Measurements from ENCODE around the gene ZBED2. TPM values are rescaled to one million over a fixed set of nuclear protein-coding genes. Genes with fewer than 3 reads are reported as not detected.
"Not testable (repeated sequence)": the region's sequence is repeated elsewhere in the genome, so short reads cannot be mapped to it uniquely, and the experiment has no call there.

Gene ZBED2
- total and polyA plus RNA-seq, 11 donors: 0.12 to 0.93 (median 0.56) TPM; not detected in 8

DNA sequence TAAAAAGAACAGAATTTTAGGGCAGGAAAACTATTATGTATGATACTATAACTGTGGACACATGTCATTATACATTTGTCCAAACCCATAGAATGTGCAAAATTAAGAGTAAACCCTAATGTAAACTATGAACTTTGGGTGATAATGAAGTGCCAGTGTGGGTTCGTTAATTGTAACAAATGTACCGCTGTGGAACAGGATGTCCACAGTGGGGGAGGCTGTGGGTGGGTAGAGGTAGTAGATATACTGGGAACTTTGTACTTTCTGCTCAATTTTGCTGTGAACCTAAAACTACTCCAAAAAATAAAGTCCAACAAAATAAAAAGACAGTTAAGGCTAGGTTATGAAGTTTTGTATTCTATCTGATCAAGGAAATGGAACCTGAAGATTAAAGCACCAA, 28.3 kb downstream of the ZBED2 start:
- no peak for DNase-seq
- Histone ChIP-seq H3K36me3 (no peaks in the 10 kb centered on the region), H3K9me3 (no peaks in the 10 kb centered on the region), H3K27me3 (peaks cover 0 to 7% (median 0%) of the 10 kb centered on the region in 9 donors), H3K27ac (no peak overlapping the region), H3K4me1 (no peaks in the 10 kb centered on the region), H3K4me3 (no peak overlapping the region)
- no peak for ATAC-seq
- WGBS, 4 donors: 45 to 57% (median 53%) methylated on average over 2 of the region's 2 CpGs
- intact Hi-C loops (cut with DNase I): no loop called here
- TF ChIP-seq CTCF (IDR thresholded peaks at IDR 0.05) (no peak), POLR2A (IDR thresholded peaks at IDR 0.05) (no peak)

- H3K4me3 ChIP-seq; intact Hi-C loops (cut with DNase I); H3K9me3 ChIP-seq; H3K27ac ChIP-seq; DNase-seq; ATAC-seq; H3K4me1 ChIP-seq; H3K36me3 ChIP-seq; H3K27me3 ChIP-seq: not testable (repeated sequence)
- WGBS, 4 donors: 91 to 98% (median 94%) methylated on average over 17 to 20 of the region's 25 CpGs
Observed at GRCh38 chr3:111561902-111562301, 33.2 kb downstream of the ZBED2 start.

GRCh38 chr3:111548756-111549155, 46.4 kb downstream of the ZBED2 start:
- TF ChIP-seq CTCF (IDR thresholded peaks at IDR 0.05) (no peak), POLR2A (IDR thresholded peaks at IDR 0.05) (no peak)
- peak overlapping the region in 1 of 12 donors; percentile 4 for H3K4me3 ChIP-seq
- peak overlapping the region in 1 of 12 donors; percentile 43 for H3K27ac ChIP-seq
- intact Hi-C loops (cut with DNase I): no loop called here
- H3K9me3 ChIP-seq: no peaks in the 10 kb centered on the region
- H3K4me1 ChIP-seq: peaks cover 0 to 8% (median 0%) of the 10 kb centered on the region in 12 donors
- H3K27me3 ChIP-seq: no peaks in the 10 kb centered on the region
- ATAC-seq: no peak
- no peaks in the 10 kb centered on the region for H3K36me3 ChIP-seq
- no peak for DNase-seq

DNA sequence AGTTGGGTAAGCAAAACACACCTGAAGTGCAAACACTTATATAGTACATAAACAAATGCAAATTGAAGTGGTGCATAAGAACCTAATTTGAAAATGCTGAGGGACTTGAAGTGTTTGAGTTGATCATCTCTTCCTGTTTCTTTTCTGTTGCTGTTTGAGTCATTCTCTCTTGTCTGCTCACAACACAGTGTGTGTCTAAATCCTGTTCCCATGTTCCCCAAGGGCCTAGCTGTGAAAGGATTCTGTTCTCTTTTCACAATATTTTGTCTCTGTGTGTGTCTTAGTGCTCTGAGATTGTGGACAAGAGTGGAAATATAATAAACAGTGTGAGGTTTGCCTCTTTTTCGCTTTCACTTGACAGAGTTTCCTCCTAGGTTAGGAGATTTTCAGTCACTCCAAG, 47.1 kb downstream of the ZBED2 start:
- no peaks in the 10 kb centered on the region for H3K36me3 ChIP-seq
- H3K4me1 ChIP-seq: peaks cover 0 to 8% (median 0%) of the 10 kb centered on the region in 12 donors
- H3K4me3 ChIP-seq: peak overlapping the region in 1 of 12 donors; percentile 4
- no peaks in the 10 kb centered on the region for H3K9me3 ChIP-seq
- intact Hi-C loops (cut with DNase I): no loop called here
- TF ChIP-seq CTCF (IDR thresholded peaks at IDR 0.05) (no peak), POLR2A (IDR thresholded peaks at IDR 0.05) (no peak)
- H3K27ac ChIP-seq: peak overlapping the region in 1 of 12 donors; percentile 43
- ATAC-seq (no peak), DNase-seq (no peak)
- no peaks in the 10 kb centered on the region for H3K27me3 ChIP-seq
- 74 to 84% (median 82%) methylated on average over 1 of the region's 1 CpG for WGBS, 4 donors

- peaks cover 0 to 8% (median 0%) of the 10 kb centered on the region in 12 donors for H3K4me1 ChIP-seq
- intact Hi-C loops (cut with DNase I): no loop called here
- H3K36me3 ChIP-seq: no peaks in the 10 kb centered on the region
- H3K27me3 ChIP-seq: no peaks in the 10 kb centered on the region
- ATAC-seq (no peak), DNase-seq (no peak)
- H3K9me3 ChIP-seq: no peaks in the 10 kb centered on the region
- TF ChIP-seq CTCF (IDR thresholded peaks at IDR 0.05): no peak
- no peak for TF ChIP-seq POLR2A (IDR thresholded peaks at IDR 0.05)
- 78 to 85% (median 81%) methylated on average over 4 of the region's 4 CpGs for WGBS, 4 donors
- peak overlapping the region in 1 of 12 donors; percentile 43 for H3K27ac ChIP-seq
- H3K4me3 ChIP-seq: peak overlapping the region in 1 of 12 donors; percentile 4
Observed at GRCh38 chr3:111547631-111548030, 47.5 kb downstream of the ZBED2 start.

All from heart left ventricle (tissue), 16 donors.